Measurements from ENCODE around the gene CEP350. TPM values are rescaled to one million over a fixed set of nuclear protein-coding genes. Genes with fewer than 3 reads are reported as not detected.
A peak's percentile ranks its signal among the peaks of the same experiment; 100 is the strongest.

CEP350 gene
- total RNA-seq, 1 experiment from 2014 or later: 41.1 TPM

DNA sequence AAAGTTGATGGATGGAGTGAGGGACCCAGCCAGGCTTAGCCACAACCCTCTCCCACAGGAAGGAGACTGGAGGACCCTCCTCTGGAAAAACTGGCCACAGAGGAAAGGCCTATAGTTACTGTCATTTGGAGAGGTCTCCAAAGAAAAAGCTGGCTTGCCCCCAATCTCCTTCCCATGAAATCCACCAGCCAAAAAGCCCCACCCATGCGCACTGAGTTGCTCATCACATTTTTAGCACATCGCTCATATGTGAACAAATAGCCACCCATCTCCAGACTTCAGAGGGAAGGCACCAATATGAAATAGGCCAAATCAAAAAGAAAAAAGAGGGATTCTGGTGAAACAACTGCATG is 163.1 kb downstream of the CEP350 start:
- DNase-seq (ENCODE audit: low read depth, low spot score) (no peak), ATAC-seq (peak; percentile 47; the same call in 1 of the 2 replicates)
- no peak overlapping the region for H3K27ac ChIP-seq (ENCODE audit: low read length)
- H3K27me3 ChIP-seq (ENCODE audit: control insufficient read depth, insufficient read depth, low read length): no peaks in the 10 kb centered on the region
- peaks cover under 1% of the 10 kb centered on the region; the same call in 1 of the 2 replicates for H3K36me3 ChIP-seq (ENCODE audit: control insufficient read depth, insufficient read depth, low read length)
- BruUV-seq (replicated peaks): no TSS peak
- ChIA-PET CTCF (no interaction called here), POLR2A (no interaction called here)
- H3K4me1 ChIP-seq (ENCODE audit: control insufficient read depth, insufficient read depth, low read length): 0 out of 2 replicates have a peak, but pooled peaks cover 3% of the 10 kb centered on the region
- in situ Hi-C loops (cut with HindIII; ENCODE audit: low pct_unique_long_range_greater_than_20kb, low sequenced_read_pairs) (no loop called here), intact Hi-C loops (cut with micrococcal nuclease; ENCODE audit: unreplicated experiment) (no loop called here)
- no peak overlapping the region for H3K4me3 ChIP-seq (ENCODE audit: low read depth in 2 of 2, low read length in 2 of 2)
- no peak for TF ChIP-seq TCF7L2 (IDR thresholded peaks at IDR 0.05; ENCODE audit: low read depth, low read length)
- TF ChIP-seq, protein P1, sequence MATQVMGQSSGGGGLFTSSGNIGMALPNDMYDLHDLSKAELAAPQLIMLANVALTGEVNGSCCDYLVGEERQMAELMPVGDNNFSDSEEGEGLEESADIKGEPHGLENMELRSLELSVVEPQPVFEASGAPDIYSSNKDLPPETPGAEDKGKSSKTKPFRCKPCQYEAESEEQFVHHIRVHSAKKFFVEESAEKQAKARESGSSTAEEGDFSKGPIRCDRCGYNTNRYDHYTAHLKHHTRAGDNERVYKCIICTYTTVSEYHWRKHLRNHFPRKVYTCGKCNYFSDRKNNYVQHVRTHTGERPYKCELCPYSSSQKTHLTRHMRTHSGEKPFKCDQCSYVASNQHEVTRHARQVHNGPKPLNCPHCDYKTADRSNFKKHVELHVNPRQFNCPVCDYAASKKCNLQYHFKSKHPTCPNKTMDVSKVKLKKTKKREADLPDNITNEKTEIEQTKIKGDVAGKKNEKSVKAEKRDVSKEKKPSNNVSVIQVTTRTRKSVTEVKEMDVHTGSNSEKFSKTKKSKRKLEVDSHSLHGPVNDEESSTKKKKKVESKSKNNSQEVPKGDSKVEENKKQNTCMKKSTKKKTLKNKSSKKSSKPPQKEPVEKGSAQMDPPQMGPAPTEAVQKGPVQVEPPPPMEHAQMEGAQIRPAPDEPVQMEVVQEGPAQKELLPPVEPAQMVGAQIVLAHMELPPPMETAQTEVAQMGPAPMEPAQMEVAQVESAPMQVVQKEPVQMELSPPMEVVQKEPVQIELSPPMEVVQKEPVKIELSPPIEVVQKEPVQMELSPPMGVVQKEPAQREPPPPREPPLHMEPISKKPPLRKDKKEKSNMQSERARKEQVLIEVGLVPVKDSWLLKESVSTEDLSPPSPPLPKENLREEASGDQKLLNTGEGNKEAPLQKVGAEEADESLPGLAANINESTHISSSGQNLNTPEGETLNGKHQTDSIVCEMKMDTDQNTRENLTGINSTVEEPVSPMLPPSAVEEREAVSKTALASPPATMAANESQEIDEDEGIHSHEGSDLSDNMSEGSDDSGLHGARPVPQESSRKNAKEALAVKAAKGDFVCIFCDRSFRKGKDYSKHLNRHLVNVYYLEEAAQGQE (IDR thresholded peaks at IDR 0.05; ENCODE audit: insufficient read depth in 1 of 2, low read depth in 2 of 2, low read length in 1 of 2): no peak
- TF ChIP-seq, protein P2, sequence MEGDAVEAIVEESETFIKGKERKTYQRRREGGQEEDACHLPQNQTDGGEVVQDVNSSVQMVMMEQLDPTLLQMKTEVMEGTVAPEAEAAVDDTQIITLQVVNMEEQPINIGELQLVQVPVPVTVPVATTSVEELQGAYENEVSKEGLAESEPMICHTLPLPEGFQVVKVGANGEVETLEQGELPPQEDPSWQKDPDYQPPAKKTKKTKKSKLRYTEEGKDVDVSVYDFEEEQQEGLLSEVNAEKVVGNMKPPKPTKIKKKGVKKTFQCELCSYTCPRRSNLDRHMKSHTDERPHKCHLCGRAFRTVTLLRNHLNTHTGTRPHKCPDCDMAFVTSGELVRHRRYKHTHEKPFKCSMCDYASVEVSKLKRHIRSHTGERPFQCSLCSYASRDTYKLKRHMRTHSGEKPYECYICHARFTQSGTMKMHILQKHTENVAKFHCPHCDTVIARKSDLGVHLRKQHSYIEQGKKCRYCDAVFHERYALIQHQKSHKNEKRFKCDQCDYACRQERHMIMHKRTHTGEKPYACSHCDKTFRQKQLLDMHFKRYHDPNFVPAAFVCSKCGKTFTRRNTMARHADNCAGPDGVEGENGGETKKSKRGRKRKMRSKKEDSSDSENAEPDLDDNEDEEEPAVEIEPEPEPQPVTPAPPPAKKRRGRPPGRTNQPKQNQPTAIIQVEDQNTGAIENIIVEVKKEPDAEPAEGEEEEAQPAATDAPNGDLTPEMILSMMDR (IDR thresholded peaks at IDR 0.05): no peak
- no peaks in the 10 kb centered on the region for H3K9me3 ChIP-seq (ENCODE audit: control insufficient read depth, insufficient read depth, low read depth, low read length)

DNA sequence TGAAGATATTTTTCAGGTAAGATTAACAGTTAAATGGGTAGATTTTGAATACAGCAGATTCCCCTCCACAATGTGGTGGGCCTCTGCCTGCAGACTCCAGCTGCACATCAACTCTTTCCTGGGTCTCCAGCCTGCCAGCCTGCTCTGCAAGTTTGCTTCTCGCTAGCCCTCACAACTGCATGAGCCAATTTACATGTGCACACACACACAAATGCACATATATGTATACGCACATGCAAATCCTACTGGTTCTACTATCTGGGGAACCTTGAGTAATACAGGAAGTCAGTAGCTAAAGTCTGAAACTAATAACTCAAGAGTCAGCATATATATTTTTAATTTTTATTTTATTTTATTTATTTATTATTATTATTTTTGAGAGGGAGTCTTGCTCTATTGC is 165.2 kb downstream of the CEP350 start:
- H3K36me3 ChIP-seq (ENCODE audit: control insufficient read depth, insufficient read depth, low read length): no peaks in the 10 kb centered on the region
- intact Hi-C loops (cut with micrococcal nuclease; ENCODE audit: unreplicated experiment) (no loop called here), in situ Hi-C loops (cut with HindIII; ENCODE audit: low pct_unique_long_range_greater_than_20kb, low sequenced_read_pairs) (no loop called here)
- ChIA-PET POLR2A (no interaction called here), CTCF (no interaction called here)
- DNase-seq (ENCODE audit: low read depth, low spot score) (no peak), ATAC-seq (no peak)
- no peak overlapping the region for H3K27ac ChIP-seq (ENCODE audit: low read length)
- H3K27me3 ChIP-seq (ENCODE audit: control insufficient read depth, insufficient read depth, low read length): no peaks in the 10 kb centered on the region
- no peak for TF ChIP-seq POLR2AphosphoS5 (IDR thresholded peaks at IDR 0.05; ENCODE audit: low read depth, low read length)
- TF ChIP-seq, protein P1 (IDR thresholded peaks at IDR 0.05; ENCODE audit: insufficient read depth in 1 of 2, low read depth in 2 of 2, low read length in 1 of 2): no peak
- no peak for TF ChIP-seq SIN3A (IDR thresholded peaks at IDR 0.05; ENCODE audit: borderline replicate concordance, insufficient read depth, low read depth, low read length)
- TF ChIP-seq TCF7L2 (IDR thresholded peaks at IDR 0.05; ENCODE audit: low read depth, low read length): no peak
- TF ChIP-seq, protein P2 (IDR thresholded peaks at IDR 0.05): no peak
- no TSS peak for BruUV-seq (replicated peaks)
- H3K9me3 ChIP-seq (ENCODE audit: control insufficient read depth, insufficient read depth, low read depth, low read length): no peaks in the 10 kb centered on the region
- H3K4me3 ChIP-seq (ENCODE audit: low read depth in 2 of 2, low read length in 2 of 2): no peak overlapping the region
- H3K4me1 ChIP-seq (ENCODE audit: control insufficient read depth, insufficient read depth, low read length): 0 out of 2 replicates have a peak, but pooled peaks cover 3% of the 10 kb centered on the region
